GM23248 (cell line): ENCODE data around the gene MINK1.

ENCODE experiments used
- EZH2 ChIP-seq: fragments of 200-600 bp; sonication (generic); IDR thresholded peaks from 2 replicates; pipeline ENCODE4 v1.6.1; 2018; ENCODE audit warnings: antibody characterized with exemption, mild to moderate bottlenecking; ENCODE audit not compliant: insufficient read depth, poor library complexity, severe bottlenecking
- EZH2phosphoT487 ChIP-seq: fragments of 200-600 bp; sonication (generic); IDR thresholded peaks from 2 replicates; pipeline ENCODE4 v1.6.1; 2018; ENCODE audit warnings: antibody characterized with exemption, moderate library complexity, mild to moderate bottlenecking, low read depth; ENCODE audit not compliant: insufficient read depth

DNA sequence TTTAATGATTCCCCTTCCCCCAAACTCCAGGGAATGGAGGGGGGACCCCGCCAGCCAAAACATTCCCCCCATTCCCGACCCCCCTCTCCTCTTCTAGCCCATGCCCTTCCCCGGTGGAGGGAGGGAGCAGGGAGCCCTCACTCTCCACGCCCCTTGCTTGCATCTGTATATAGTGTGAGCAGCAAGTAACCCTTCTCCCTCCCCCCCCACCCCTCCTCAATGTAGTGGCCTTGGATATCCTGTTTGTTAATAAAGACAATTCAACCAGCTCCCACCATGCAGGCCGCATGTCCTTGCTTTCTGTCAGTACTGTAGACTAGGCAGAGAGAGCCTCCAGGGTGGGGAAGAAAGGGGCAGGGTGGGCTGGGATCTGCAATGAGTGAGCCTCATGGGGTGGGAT lies 64.6 kb downstream of the MINK1 start:
- TF ChIP-seq EZH2 = no peak
- no peak for TF ChIP-seq EZH2phosphoT487
